ENCODE data around the gene GATA3. TPM values are rescaled to one million over a fixed set of nuclear protein-coding genes. Genes with fewer than 3 reads are reported as not detected.
A peak's percentile ranks its signal among the peaks of the same experiment; 100 is the strongest.

The GATA3 gene
- total RNA-seq, 1 donor from 2014 or later = 1.1 TPM

DNA sequence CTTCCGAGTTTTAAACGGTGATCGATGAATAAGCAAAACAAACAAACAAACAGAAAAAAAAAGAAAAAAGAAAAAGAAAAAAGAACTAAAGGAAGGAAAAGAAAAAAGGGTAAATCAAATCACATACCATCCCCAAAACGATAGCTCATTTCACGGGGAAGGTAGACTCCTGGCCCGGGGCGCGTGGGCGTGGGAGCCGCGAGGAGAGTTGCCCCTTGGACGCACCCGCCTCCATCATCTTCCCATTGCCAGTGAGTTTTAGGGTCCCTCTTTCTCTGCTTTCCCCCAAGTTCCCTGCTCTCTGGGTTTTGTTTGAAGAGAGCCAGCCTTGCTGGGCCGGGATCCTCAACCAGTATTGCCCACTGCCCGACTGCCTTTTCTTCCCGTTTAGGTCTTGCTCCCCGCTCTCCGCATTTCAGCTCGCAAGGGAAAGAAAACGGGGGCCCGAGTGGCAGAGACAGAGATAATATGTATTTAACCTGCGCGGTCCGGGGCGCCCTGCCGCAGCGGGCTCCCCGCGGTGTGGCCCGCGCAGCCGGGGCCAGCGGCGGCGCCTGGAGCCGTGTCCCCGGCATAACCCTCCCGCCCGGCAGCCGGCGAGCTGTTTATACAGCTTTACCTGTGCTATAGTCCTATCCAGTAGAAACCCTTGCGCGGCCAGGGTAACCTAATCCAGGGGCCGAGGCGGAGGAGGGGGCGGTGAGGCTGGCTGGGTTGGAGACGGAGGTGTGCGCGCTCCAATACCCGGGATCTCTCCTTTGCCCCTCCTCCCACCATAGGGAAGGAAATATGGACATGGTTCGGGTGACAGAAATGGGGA lies 5.2 kb upstream of the GATA3 start:
- ATAC-seq (no peak), DNase-seq (no peak)
- intact Hi-C loops (cut with micrococcal nuclease) = no loop called here

DNA sequence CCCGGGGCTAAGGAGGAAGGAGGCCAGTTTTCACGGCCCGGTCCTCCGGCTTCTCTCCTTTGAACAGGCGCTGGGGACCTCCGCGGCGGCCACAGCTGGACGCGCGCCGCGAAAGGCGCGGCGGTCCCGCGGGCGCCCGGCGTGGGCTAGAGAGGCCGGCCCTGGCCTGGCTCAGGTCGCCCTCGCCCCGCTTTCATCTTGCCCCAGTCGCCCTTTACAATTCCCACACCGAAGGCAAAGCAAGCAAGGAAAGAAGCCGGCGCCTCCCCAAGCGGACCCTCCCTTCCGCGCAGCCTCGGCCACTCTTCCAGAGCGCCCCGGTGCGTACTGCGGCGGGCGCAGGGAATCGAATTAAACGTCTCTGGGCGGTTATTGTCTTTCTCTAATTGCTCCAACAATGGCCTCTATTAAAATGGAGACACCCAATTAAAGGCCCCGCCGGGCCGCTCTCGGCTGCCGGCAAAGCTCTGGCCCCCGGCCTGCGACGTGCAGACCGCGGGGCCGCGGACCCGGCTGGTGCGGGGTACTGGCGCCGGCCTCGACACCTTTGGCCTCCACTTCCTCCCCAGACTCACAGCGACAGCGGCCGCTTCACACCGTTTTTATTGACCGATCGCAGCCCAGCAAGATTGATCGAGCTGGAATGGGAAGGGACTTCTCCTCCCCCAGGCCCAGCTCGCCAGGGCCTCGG lies 4.5 kb upstream of the GATA3 start:
- ATAC-seq (no peak), DNase-seq (no peak)
- intact Hi-C loops (cut with micrococcal nuclease) = no loop called here

GRCh38 chr10:8050556-8051108 lies 3.9 kb upstream of the GATA3 start:
- ATAC-seq (no peak), DNase-seq (no peak)
- intact Hi-C loops (cut with micrococcal nuclease) = no loop called here

GRCh38 chr10:8051109-8051821 lies 3.2 kb upstream of the GATA3 start:
- no peak for ATAC-seq
- intact Hi-C loops (cut with micrococcal nuclease) = no loop called here
- no peak for DNase-seq

DNA sequence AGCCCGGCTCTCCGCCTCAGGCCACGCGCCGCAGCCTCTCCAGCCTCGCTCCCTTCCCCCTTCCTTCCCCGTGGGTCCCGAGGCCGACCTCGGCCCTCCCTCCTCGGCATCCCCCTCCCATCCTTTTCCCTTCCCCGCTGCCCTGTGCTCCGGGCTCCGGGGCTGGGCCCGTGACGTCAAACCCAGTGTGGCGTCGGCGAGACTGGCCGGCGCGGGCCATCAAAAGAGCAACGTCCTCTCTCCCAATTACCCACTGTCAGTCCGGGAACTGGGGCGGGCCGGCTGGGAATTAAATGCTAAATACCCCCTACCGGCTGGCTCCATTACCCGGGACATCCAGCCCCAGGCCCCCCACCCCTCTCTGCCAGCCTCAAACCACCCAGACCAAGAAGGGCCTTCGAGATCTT lies 2.6 kb upstream of the GATA3 start:
- DNase-seq = no peak
- no peak for ATAC-seq
- intact Hi-C loops (cut with micrococcal nuclease) = no loop called here

- ATAC-seq = no peak
- no peak for DNase-seq
- intact Hi-C loops (cut with micrococcal nuclease) = no loop called here
Observed at GRCh38 chr10:8052341-8052955, 2.0 kb upstream of the GATA3 start.

DNA sequence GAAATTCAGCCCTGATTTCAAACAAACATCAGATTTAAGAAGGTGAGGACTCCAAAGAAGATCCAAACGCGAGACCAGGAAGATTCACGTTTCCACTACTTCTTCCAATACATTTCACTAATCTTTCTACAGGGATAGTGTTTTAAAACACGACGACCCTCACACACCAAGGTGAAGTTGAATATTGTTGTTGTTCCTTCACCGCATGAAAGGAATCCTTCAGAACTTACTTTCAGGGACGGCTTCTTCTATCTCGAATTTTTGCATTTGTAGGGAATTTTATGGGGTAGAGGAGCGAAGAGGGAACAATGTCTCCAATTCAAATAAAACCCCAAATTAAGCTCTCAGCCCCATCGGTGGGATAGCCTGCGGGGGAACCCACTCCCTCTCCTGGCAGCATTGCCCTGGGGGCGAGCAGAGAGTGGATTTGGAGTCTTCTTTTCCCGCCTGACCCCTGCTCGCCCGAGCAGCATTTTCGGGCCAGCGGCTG lies 1.5 kb upstream of the GATA3 start:
- intact Hi-C loops (cut with micrococcal nuclease) = no loop called here
- ATAC-seq = no peak
- DNase-seq = no peak

- intact Hi-C loops (cut with micrococcal nuclease) = no loop called here
- DNase-seq (peak; percentile 89), ATAC-seq (peak; percentile 89)
Observed at GRCh38 chr10:8053446-8054243, 843 bp upstream of the GATA3 start.

- DNase-seq = no peak
- ATAC-seq = peak; percentile 28
- intact Hi-C loops (cut with micrococcal nuclease) = no loop called here
Observed at GRCh38 chr10:8054244-8054493, 319 bp upstream of the GATA3 start.

DNA sequence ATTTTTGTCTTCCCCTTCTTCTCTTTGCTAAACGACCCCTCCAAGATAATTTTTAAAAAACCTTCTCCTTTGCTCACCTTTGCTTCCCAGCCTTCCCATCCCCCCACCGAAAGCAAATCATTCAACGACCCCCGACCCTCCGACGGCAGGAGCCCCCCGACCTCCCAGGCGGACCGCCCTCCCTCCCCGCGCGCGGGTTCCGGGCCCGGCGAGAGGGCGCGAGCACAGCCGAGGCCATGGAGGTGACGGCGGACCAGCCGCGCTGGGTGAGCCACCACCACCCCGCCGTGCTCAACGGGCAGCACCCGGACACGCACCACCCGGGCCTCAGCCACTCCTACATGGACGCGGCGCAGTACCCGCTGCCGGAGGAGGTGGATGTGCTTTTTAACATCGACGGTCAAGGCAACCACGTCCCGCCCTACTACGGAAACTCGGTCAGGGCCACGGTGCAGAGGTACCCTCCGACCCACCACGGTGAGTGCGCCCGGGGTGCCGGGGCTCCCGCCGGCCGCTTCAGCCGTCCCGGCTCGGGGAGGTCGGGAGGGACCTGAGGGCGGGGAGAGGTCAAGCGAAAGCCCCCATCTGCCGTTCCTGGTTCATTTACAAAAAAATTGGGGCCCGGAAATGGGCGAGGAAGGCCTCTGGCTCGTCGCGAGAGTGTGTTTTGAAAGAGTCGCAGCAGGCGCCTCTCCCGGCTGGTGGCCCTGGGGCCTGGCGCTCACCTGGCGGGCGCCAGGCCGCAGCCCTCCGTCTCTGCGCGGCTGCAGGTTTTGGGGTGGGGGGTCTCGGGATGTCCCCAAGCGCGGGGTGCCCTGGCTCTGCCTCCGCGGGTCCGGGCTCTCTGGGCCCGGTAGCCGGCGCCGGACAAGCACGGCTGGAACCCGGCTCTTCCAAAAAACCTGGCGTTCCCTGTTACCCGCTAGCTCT lies 1.2 kb downstream of the GATA3 start:
- no peak for DNase-seq
- intact Hi-C loops (cut with micrococcal nuclease) = no loop called here
- peak; percentile 13 for ATAC-seq

GRCh38 chr10:8056378-8056777 lies 1.9 kb downstream of the GATA3 start:
- intact Hi-C loops (cut with micrococcal nuclease) = no loop called here
- no peak for ATAC-seq
- DNase-seq = no peak

DNA sequence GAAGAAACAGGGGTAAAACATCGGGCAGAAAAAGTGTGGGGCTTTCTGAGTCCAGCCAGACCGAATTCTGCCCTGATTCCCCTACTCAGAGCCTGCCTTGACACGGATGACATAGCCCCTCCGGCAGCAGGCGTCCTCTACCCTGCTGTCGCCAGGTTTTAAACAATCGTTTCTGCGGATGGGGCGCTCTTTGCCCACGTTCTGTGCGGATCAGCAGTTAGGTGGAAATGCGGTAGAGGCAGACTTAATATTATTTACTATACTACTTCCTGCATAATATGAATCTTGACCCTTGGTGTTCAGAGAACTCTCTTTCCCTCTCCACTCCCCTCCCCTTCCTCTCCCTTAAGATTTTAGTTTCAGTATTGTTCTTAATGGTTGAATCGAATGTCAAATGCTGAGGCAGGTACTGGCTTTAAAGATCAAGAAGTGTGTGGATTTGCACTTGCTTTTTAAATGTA lies 2.4 kb downstream of the GATA3 start:
- intact Hi-C loops (cut with micrococcal nuclease) = no loop called here
- ATAC-seq (no peak), DNase-seq (no peak)

GRCh38 chr10:8057636-8058273 lies 3.3 kb downstream of the GATA3 start:
- intact Hi-C loops (cut with micrococcal nuclease) = no loop called here
- ATAC-seq (no peak), DNase-seq (no peak)

GRCh38 chr10:8058274-8059111 lies 4.0 kb downstream of the GATA3 start:
- intact Hi-C loops (cut with micrococcal nuclease) = no loop called here
- ATAC-seq (no peak), DNase-seq (no peak)

- intact Hi-C loops (cut with micrococcal nuclease) = no loop called here
- no peak for ATAC-seq
Observed at GRCh38 chr10:8059191-8059936, 4.9 kb downstream of the GATA3 start.

More at GRCh38 chr10:8059191-8059936, 4.9 kb downstream of the GATA3 start:
- DNase-seq = no peak

Data from left ventricle myocardium superior (tissue), 1 donor.